GM12878 (cell line): ENCODE results near the gene NTM. TPM values are rescaled to one million over a fixed set of nuclear protein-coding genes. Genes with fewer than 3 reads are reported as not detected.

Experiments
- ATAC-seq: fragments of 200-7000 bp; cut with Tn5 transposase; 3 replicates; pipeline ENCODE4 v1.9.1; 2020; ENCODE audit warnings: mild to moderate bottlenecking, moderate library complexity
- BruUV-seq: library from RNA; stranded (reverse); fragments of 400-500 nt; replicated peaks from 2 replicates; lab custom pipeline; 2021; lab: Mats Ljungman, UMichigan
- CTCF ChIA-PET: fragments of 300-600 bp; sonication (Branson Sonifier 250); formaldehyde crosslinking; extraction: SDS; loops from one replicate; lab custom pipeline; 2021; ENCODE audit warnings: inconsistent platforms; lab: Yijun Ruan, JAX
- POLR2A ChIA-PET: fragments of 350-600 bp; formaldehyde crosslinking; extraction: SDS; loops from one replicate; lab custom pipeline; 2021; ENCODE audit warnings: inconsistent platforms; lab: Charles Lee
- RAD21 ChIA-PET: fragments of 300-600 bp; sonication (Branson Sonifier 250); formaldehyde crosslinking; loops from one replicate; lab custom pipeline; 2023; ENCODE audit warnings: antibody characterized with exemption; ENCODE audit not compliant: unreplicated experiment; lab: Charles Lee
- SMC1A ChIA-PET: fragments of 300-600 bp; sonication (Branson Sonifier 250); formaldehyde crosslinking; loops from one replicate; lab custom pipeline; 2023; ENCODE audit not compliant: unreplicated experiment, uncharacterized antibody; lab: Charles Lee
- DNase-seq: peaks from one replicate; pipeline ENCODE4 v3.0.0-alpha.2; 2011; ENCODE audit warnings: low read depth, low spot score
- FAIRE-seq: peaks from 3 replicates; lab custom pipeline; 2011; peaks lifted over from hg19 to GRCh38; lab: Jason Lieb, UNC
- H2AFZ ChIP-seq: 2 replicates; pipeline ENCODE4 v1.6.0; 2011; ENCODE audit warnings: low read depth, low read length, control low read depth; ENCODE audit not compliant: control insufficient read depth
- H3K27ac ChIP-seq: 2 replicates; pipeline ENCODE4 v1.5.1; 2011; ENCODE audit warnings: control low read depth; ENCODE audit not compliant: control insufficient read depth, insufficient read depth
- H3K27me3 ChIP-seq, 2 experiments: replicated peaks in 1 of 2; 2 replicates each; pipeline versions ENCODE4 v1.6.0 to v1.6.1; 2011; ENCODE audit warnings: low read length in 1 of 2; ENCODE audit not compliant: control insufficient read depth in 2 of 2, insufficient read depth in 2 of 2
- H3K36me3 ChIP-seq, 2 experiments: 2 replicates each; pipeline ENCODE4 v1.5.1; 2011; ENCODE audit warnings: low read length in 1 of 2; ENCODE audit not compliant: control insufficient read depth in 2 of 2, insufficient read depth in 2 of 2
- H3K4me1 ChIP-seq: 2 replicates; pipeline ENCODE4 v1.6.1; 2011; ENCODE audit warnings: mild to moderate bottlenecking, low read length, moderate library complexity, mixed read lengths; ENCODE audit not compliant: control insufficient read depth, insufficient read depth
- H3K4me2 ChIP-seq: 2 replicates; pipeline ENCODE4 v1.6.0; 2011; ENCODE audit warnings: control low read depth; ENCODE audit not compliant: control insufficient read depth, insufficient read depth
- H3K4me3 ChIP-seq: fragments of 200-600 bp; sonication (generic); 2 replicates; pipeline ENCODE4 v1.5.1; 2016
- H3K79me2 ChIP-seq: 2 replicates; pipeline ENCODE4 v1.6.0; 2011; ENCODE audit warnings: low read length; ENCODE audit not compliant: control insufficient read depth, insufficient read depth
- H3K9ac ChIP-seq: 2 replicates; pipeline ENCODE4 v1.8.0; 2011; ENCODE audit warnings: low read length, control low read depth, mixed read lengths; ENCODE audit not compliant: control insufficient read depth, insufficient read depth
- H3K9me3 ChIP-seq: replicated peaks from 3 replicates; pipeline ENCODE4 v1.5.1; 2011; ENCODE audit warnings: mild to moderate bottlenecking, low read length; ENCODE audit not compliant: control insufficient read depth, insufficient read depth
- H4K20me1 ChIP-seq: 2 replicates; pipeline ENCODE4 v1.6.0; 2011; ENCODE audit not compliant: control insufficient read depth, insufficient read depth
- ATF7 ChIP-seq: fragments of 450-650 bp; IDR thresholded peaks from 2 replicates; pipeline ENCODE4 v1.6.1; 2016; ENCODE audit warnings: low read depth, mild to moderate bottlenecking
- FOS ChIP-seq: IDR thresholded peaks from 3 replicates; pipeline ENCODE4 v1.6.1; 2011; ENCODE audit warnings: borderline replicate concordance; ENCODE audit not compliant: insufficient read length; ENCODE audit errors: extremely low read depth
- FOXM1 ChIP-seq: IDR thresholded peaks from 2 replicates; pipeline ENCODE4 v1.6.1; 2012; ENCODE audit warnings: low read depth, mild to moderate bottlenecking, inconsistent platforms, low read length, moderate library complexity
- MTA2 ChIP-seq: fragments of 450-650 bp; IDR thresholded peaks from 2 replicates; pipeline ENCODE4 v1.6.1; 2016; ENCODE audit warnings: low read depth, mild to moderate bottlenecking, moderate library complexity
- NFIC ChIP-seq: IDR thresholded peaks from 2 replicates; pipeline ENCODE4 v1.6.1; 2012; ENCODE audit warnings: low read depth, mild to moderate bottlenecking, inconsistent platforms, low read length, moderate library complexity
- NR2C2 ChIP-seq: IDR thresholded peaks from 2 replicates; pipeline ENCODE4 v1.6.1; 2011; ENCODE audit warnings: borderline replicate concordance, low read depth; ENCODE audit not compliant: control insufficient read depth, insufficient read length
- POLR2AphosphoS5 ChIP-seq: IDR thresholded peaks from 2 replicates; pipeline ENCODE4 v1.6.1; 2011; ENCODE audit warnings: mild to moderate bottlenecking, low read length, inconsistent platforms
- SMAD1 ChIP-seq: fragments of 450-650 bp; IDR thresholded peaks from 2 replicates; pipeline ENCODE4 v1.6.1; 2018; ENCODE audit warnings: mild to moderate bottlenecking, low read depth; ENCODE audit not compliant: partially characterized antibody
- SRF ChIP-seq, 2 experiments: IDR thresholded peaks; 2 replicates each; pipeline ENCODE4 v1.6.1; 2011; ENCODE audit warnings: low read depth in 2 of 2, low read length in 2 of 2, mild to moderate bottlenecking in 1 of 2, moderate library complexity in 1 of 2
- TAF1 ChIP-seq: IDR thresholded peaks from 2 replicates; pipeline ENCODE4 v1.6.1; 2011; ENCODE audit warnings: mild to moderate bottlenecking, low read depth, low read length, borderline replicate concordance
- TCF12 ChIP-seq: IDR thresholded peaks from 2 replicates; pipeline ENCODE4 v1.6.1; 2011; ENCODE audit warnings: low read depth, mild to moderate bottlenecking, low read length
- WRNIP1 ChIP-seq: IDR thresholded peaks from 2 replicates; pipeline ENCODE4 v1.6.1; 2011; ENCODE audit warnings: low read depth, low read length, improper control_type of control experiment, borderline replicate concordance
- ZBED1 ChIP-seq: IDR thresholded peaks from 2 replicates; pipeline ENCODE4 v1.6.1; 2016; ENCODE audit warnings: borderline replicate concordance
- ZNF217 ChIP-seq: fragments of 450-650 bp; IDR thresholded peaks from 2 replicates; pipeline ENCODE4 v1.6.1; 2017; ENCODE audit warnings: antibody characterized with exemption, mild to moderate bottlenecking
- WGBS: methylation state at CpG from one replicate; pipeline ENCODE4 v1.1.6; 2016; ENCODE audit warnings: low lambda C conversion rate; ENCODE audit not compliant: insufficient replicate concordance, insufficient coverage; ENCODE audit errors: missing lambda C conversion rate; 5-methylcytosine and 5-hydroxymethylcytosine counted together
- in situ Hi-C: fragments of 300-500 bp; cut with MboI; formaldehyde crosslinking; loops from 9 replicates; pipeline ENCODE4 v1.14.3; 2018; ENCODE audit warnings: mixed read lengths
- intact Hi-C: fragments of 100-400 bp; cut with micrococcal nuclease; formaldehyde crosslinking; loops from one replicate; pipeline ENCODE4 v1.14.2; 2022; ENCODE audit not compliant: unreplicated experiment
- polyA plus RNA-seq, 11 experiments: library from polyadenylated mRNA; depleted of rRNA in 4 of 11; unstranded in 6 of 11; stranded (reverse) in 5 of 11; fragments of >200 nt; fragmentation: Nextera tagmentation in 4 of 11; fragmentation: Illumina TruSeq in 1 of 11; extraction: Ambion mirVana in 4 of 11; extraction: Trizol in 1 of 11; gene quantifications; 1 replicate in 1 of 11; 2 replicates in 10 of 11; pipeline versions ENCODE4 v1.2.1 to v1.2.3, GENCODE V29; 2011 to 2016; ENCODE audit warnings: inconsistent platforms in 2 of 11, missing spikeins in 2 of 11, low read depth in 1 of 11
- total RNA-seq, 4 experiments: library from RNA; depleted of rRNA in 3 of 4; stranded (reverse); fragments of >200 nt in 3 of 4; fragmentation: Illumina TruSeq in 1 of 4; extraction: Trizol in 1 of 4; gene quantifications; 2 replicates each; pipeline versions ENCODE4 v1.2.1 to v1.2.3, GENCODE V29; 2013 to 2021

NTM gene
- total and polyA plus RNA-seq, 10 of the 15 experiments (the other 5 are each of a cell fraction or from before 2014, with no cell fraction given): not detected

- RAD21 ChIA-PET: no interaction called here
- CTCF ChIA-PET: interaction anchor here (3.0 kb wide), 1 partner anchor 8 kb away, joined by 17 read pairs; no protein-coding TSS in a partner anchor
- no TSS peak for BruUV-seq
- H3K36me3 ChIP-seq: no peaks in the 10 kb centered on the region; a peak in 1 of 4 replicates
- TF ChIP-seq MTA2 (no peak), ATF7 (no peak), POLR2AphosphoS5 (no peak), SRF (IDR thresholded peaks at IDR 0.05; ENCODE audit: low read depth in 2 of 2, low read length in 2 of 2) (no peak), SMAD1 (no peak), NFIC (no peak), WRNIP1 (no peak), ZBED1 (no peak), NR2C2 (no peak), FOXM1 (no peak), TCF12 (no peak), FOS (no peak), TAF1 (no peak), ZNF217 (no peak)
- SMC1A ChIA-PET: no interaction called here
- POLR2A ChIA-PET: no interaction called here
- ATAC-seq (no peak), FAIRE-seq (no peak), DNase-seq (no peak)
- H2AFZ ChIP-seq: no peak overlapping the region
- H4K20me1 ChIP-seq: no peaks in the 10 kb centered on the region
- no peaks in the 10 kb centered on the region for H3K79me2 ChIP-seq
- no peak overlapping the region for H3K9ac ChIP-seq
- no peaks in the 10 kb centered on the region for H3K9me3 ChIP-seq
- WGBS: 73% methylated on average over 23 of the region's 23 CpGs
- H3K4me3 ChIP-seq: no peak overlapping the region
- in situ Hi-C loops (no loop called here), intact Hi-C loops (loop anchor here (10.0 kb wide), 1 partner anchor 344 kb away; no protein-coding TSS in a partner anchor)
- no peak overlapping the region for H3K27ac ChIP-seq
- H3K4me1 ChIP-seq: no peaks in the 10 kb centered on the region
- H3K27me3 ChIP-seq: no peaks in the 10 kb centered on the region; a peak in 2 of 4 replicates
- H3K4me2 ChIP-seq: no peak overlapping the region
Measured at GRCh38 chr11:131690362-131690761, 319.9 kb downstream of the NTM start.
